BE2C (cell line): ENCODE data around the gene CD68.

Source experiments
- DNase-seq: peaks from one replicate; pipeline ENCODE4 v3.0.0-alpha.2; 2020
- H3K27me3 ChIP-seq: fragments of 250-450 bp; sonication (Bioruptor Pico); 2 replicates; pipeline ENCODE4 v1.5.1; 2020; ENCODE audit warnings: mild to moderate bottlenecking
- H3K36me3 ChIP-seq: fragments of 250-450 bp; sonication (Bioruptor Pico); 2 replicates; pipeline ENCODE4 v1.5.1; 2020; ENCODE audit warnings: mild to moderate bottlenecking
- H3K4me1 ChIP-seq: fragments of 250-450 bp; sonication (Bioruptor Pico); 2 replicates; pipeline ENCODE4 v1.5.1; 2020
- H3K4me3 ChIP-seq: 2 replicates; pipeline ENCODE4 v1.5.1; 2011; ENCODE audit warnings: low read depth, low read length
- H3K9me3 ChIP-seq: fragments of 250-450 bp; sonication (Bioruptor Pico); 2 replicates; pipeline ENCODE4 v1.5.1; 2020
- TF ChIP-seq, protein P1 (sequence below): IDR thresholded peaks from 2 replicates; pipeline ENCODE4 v1.5.1; 2012; ENCODE audit warnings: mild to moderate bottlenecking, low read depth, low read length

The CD68 gene

DNA sequence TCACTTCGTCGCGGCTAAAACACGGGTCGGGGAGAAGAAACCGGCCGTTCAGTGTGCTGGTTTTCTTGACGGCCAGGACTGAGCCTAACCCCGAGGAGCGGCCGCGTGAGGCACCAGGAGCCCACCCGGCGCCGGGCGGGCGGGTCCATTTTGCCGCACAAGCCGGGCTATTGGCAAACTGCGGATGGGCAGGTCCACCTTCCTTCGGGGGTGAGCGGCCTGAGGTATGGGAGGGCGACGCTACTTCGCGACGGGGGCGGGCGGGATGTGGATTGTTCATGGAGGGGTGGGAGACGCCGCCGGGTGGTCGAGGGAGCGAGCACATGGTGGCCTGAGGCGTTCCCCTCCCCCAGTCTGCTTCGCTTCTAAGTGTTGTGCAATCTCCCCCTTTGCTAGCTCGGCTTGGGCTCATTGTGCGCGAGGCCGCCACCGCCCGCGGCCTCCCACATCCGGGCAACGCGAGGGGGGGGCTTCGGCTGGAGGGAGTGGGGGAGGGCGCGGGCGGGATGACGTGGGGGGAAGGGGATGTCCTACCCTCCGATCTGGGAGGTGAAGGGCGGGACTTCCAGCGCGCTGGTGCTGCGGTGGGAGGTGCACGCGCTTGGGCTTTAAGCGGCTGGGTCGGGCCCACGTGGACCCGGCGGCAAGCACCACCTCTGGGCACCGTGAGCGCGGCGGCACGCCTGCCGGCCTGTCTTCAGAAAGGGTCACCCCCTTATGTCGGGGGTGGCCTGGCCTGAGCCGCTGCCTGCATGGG is 5.9 kb upstream of the CD68 start:
- Histone ChIP-seq H3K9me3 (no peaks in the 10 kb centered on the region), H3K4me3 (peak overlapping the region; percentile 86), H3K27me3 (no peaks in the 10 kb centered on the region), H3K36me3 (peaks cover 55% of the 10 kb centered on the region), H3K4me1 (peaks cover 6% of the 10 kb centered on the region; the same call in 1 of the 2 replicates)
- peak; percentile 82 for DNase-seq
- TF ChIP-seq, protein P1, sequence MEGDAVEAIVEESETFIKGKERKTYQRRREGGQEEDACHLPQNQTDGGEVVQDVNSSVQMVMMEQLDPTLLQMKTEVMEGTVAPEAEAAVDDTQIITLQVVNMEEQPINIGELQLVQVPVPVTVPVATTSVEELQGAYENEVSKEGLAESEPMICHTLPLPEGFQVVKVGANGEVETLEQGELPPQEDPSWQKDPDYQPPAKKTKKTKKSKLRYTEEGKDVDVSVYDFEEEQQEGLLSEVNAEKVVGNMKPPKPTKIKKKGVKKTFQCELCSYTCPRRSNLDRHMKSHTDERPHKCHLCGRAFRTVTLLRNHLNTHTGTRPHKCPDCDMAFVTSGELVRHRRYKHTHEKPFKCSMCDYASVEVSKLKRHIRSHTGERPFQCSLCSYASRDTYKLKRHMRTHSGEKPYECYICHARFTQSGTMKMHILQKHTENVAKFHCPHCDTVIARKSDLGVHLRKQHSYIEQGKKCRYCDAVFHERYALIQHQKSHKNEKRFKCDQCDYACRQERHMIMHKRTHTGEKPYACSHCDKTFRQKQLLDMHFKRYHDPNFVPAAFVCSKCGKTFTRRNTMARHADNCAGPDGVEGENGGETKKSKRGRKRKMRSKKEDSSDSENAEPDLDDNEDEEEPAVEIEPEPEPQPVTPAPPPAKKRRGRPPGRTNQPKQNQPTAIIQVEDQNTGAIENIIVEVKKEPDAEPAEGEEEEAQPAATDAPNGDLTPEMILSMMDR, result no peak

DNA sequence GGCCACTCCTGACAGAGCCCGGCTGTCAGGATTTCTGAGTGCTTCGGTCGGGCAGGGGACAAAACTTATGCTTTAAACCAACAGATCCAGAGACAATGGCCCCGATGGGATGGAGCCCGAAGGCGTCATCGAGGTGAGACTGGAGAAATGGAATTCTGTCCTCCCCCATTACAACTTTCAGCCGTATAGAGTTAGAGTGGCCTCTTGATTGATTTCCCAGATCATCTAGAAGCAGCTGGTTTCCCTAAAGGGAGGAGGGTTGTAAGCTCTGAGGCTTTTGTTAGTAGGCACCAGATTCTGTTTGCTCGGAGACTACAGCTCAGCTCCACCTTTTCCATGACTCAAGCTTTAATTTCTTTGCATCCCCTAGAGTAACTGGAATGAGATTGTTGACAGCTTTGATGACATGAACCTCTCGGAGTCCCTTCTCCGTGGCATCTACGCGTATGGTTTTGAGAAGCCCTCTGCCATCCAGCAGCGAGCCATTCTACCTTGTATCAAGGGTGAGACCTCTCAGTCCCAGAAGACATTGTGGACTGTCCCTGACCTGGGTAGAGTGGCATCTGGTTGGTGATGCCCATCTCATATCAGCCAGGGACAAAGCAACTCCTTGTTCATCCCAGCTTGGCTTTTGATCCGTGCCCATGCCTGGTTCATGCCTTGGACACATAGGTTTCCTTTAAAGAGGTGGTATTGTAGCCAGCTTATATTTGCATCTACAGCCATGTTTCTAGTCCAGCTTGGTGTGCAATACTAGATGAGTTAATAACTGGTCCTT is 5.1 kb upstream of the CD68 start:
- H3K36me3 ChIP-seq, result peaks cover 60% of the 10 kb centered on the region

DNA sequence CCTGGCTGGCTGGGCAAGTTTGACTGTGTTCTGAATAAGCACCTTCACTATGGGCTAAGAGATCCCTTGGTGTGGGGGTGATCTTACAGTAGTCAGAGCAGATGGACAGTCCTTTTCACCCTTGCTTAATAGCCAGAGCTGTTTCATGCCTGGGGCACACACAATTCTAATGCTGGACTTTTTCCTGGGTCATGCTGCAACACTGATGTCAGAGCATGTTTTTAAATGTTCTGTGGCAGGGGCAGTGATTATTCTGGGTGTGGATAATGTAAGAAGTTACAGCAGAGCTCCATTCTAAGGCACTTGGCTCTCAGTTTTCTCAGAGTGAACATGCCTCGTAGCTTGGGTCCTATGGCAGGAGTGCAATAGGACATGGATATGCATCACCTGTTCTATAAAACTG is 4.0 kb upstream of the CD68 start:
- H3K9me3 ChIP-seq, result no peaks in the 10 kb centered on the region
- H3K4me1 ChIP-seq, result peaks cover 15% of the 10 kb centered on the region
- DNase-seq, result no peak
- H3K36me3 ChIP-seq, result peaks cover 62% of the 10 kb centered on the region
- TF ChIP-seq, protein P1, result no peak
- H3K27me3 ChIP-seq, result no peaks in the 10 kb centered on the region
- H3K4me3 ChIP-seq, result peak overlapping the region; percentile 86; the same call in 1 of the 2 replicates

More for the DNA sequence above, 5.1 kb upstream of the CD68 start:
- Histone ChIP-seq H3K4me3 (peak overlapping the region; percentile 86), H3K27me3 (no peaks in the 10 kb centered on the region), H3K9me3 (no peaks in the 10 kb centered on the region), H3K4me1 (peaks cover 12% of the 10 kb centered on the region)
- DNase-seq, result no peak
- TF ChIP-seq, protein P1, result no peak

- Histone ChIP-seq H3K9me3 (no peaks in the 10 kb centered on the region), H3K36me3 (peaks cover 62% of the 10 kb centered on the region), H3K27me3 (no peaks in the 10 kb centered on the region), H3K4me1 (peaks cover 15% of the 10 kb centered on the region), H3K4me3 (no peak overlapping the region)
- DNase-seq, result no peak
- TF ChIP-seq, protein P1, result no peak
Measured at GRCh38 chr17:7575959-7576358, 3.5 kb upstream of the CD68 start.

DNA sequence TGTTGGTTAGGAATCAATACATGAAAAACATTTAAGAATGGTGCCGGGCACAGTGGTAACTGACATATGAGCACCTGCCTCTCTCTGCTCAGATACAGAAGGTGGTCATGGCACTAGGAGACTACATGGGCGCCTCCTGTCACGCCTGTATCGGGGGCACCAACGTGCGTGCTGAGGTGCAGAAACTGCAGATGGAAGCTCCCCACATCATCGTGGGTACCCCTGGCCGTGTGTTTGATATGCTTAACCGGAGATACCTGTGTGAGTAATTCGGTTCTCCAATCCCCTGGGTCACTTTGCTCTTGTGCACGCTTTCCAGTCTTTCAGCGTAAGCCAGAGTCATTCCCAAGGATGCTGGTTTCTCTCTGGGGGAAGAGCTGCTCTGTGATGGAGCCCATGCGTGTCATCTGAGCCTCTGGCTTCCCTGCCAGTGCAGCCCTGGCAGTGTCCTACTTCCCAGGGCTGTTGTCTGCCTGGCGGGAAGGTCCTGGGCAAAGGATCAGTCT is 3.0 kb upstream of the CD68 start:
- DNase-seq, result no peak
- H3K4me1 ChIP-seq, result peaks cover 15% of the 10 kb centered on the region
- H3K27me3 ChIP-seq, result no peaks in the 10 kb centered on the region
- TF ChIP-seq, protein P1, result no peak
- H3K9me3 ChIP-seq, result no peaks in the 10 kb centered on the region
- H3K4me3 ChIP-seq, result no peak overlapping the region
- peaks cover 62% of the 10 kb centered on the region for H3K36me3 ChIP-seq
